Islet of Langerhans (tissue), 1 donor: ENCODE measurements around the gene ADD3.
A peak's percentile ranks its signal among the peaks of the same experiment; 100 is the strongest.

Experiments
- FAIRE-seq: peaks from one replicate; lab custom pipeline; 2011; peaks lifted over from hg19 to GRCh38; lab: Jason Lieb, UNC

ADD3 gene, protein sequence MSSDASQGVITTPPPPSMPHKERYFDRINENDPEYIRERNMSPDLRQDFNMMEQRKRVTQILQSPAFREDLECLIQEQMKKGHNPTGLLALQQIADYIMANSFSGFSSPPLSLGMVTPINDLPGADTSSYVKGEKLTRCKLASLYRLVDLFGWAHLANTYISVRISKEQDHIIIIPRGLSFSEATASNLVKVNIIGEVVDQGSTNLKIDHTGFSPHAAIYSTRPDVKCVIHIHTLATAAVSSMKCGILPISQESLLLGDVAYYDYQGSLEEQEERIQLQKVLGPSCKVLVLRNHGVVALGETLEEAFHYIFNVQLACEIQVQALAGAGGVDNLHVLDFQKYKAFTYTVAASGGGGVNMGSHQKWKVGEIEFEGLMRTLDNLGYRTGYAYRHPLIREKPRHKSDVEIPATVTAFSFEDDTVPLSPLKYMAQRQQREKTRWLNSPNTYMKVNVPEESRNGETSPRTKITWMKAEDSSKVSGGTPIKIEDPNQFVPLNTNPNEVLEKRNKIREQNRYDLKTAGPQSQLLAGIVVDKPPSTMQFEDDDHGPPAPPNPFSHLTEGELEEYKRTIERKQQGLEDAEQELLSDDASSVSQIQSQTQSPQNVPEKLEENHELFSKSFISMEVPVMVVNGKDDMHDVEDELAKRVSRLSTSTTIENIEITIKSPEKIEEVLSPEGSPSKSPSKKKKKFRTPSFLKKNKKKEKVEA

GRCh38 chr10:110007701-110008517 is at the start of gene ADD3:
ADD3 (plus strand) TSS chr10:110007984; CDS start chr10:110100654, 92,670 bp downstream.
- FAIRE-seq, result no peak

GRCh38 chr10:109958059-109958458 is 49.7 kb upstream of the ADD3 start:
- no peak for FAIRE-seq

GRCh38 chr10:109959259-109960145 is 48.3 kb upstream of the ADD3 start:
- FAIRE-seq, result no peak

- FAIRE-seq, result no peak
Measured at GRCh38 chr10:109960682-109961081, 47.1 kb upstream of the ADD3 start.

- no peak for FAIRE-seq
Measured at GRCh38 chr10:109961174-109962001, 46.4 kb upstream of the ADD3 start.

GRCh38 chr10:109962247-109962646 is 45.5 kb upstream of the ADD3 start:
- no peak for FAIRE-seq

GRCh38 chr10:109963439-109963838 is 44.3 kb upstream of the ADD3 start:
- FAIRE-seq, result no peak

- no peak for FAIRE-seq
Measured at GRCh38 chr10:109964318-109964717, 43.5 kb upstream of the ADD3 start.

- FAIRE-seq, result no peak
Measured at GRCh38 chr10:109966961-109967738, 40.6 kb upstream of the ADD3 start.

GRCh38 chr10:109967739-109968088 is 40.1 kb upstream of the ADD3 start:
- no peak for FAIRE-seq

- FAIRE-seq, result no peak
Measured at GRCh38 chr10:109968953-109969759, 38.6 kb upstream of the ADD3 start.

GRCh38 chr10:109969760-109970346 is 37.9 kb upstream of the ADD3 start:
- FAIRE-seq, result no peak

DNA sequence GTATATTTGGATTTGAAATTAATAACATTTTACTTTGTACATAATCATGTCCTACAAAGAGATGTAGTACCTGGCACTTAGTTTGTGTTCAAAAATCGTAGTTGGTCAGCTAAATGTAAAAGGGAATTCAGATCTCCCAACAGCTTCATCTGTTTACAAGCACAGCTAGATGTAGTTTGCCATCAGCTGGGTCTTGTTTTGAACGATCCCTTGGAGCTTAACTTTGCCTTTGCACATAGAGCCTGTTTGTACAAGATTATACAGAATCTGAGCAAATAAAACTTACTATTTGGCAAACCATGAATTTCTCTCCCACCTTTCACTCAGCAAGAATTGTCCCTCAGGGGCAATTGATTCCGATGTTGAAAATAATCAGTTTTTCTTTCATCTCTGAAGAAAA is 36.1 kb upstream of the ADD3 start:
- peak; percentile 70 for FAIRE-seq

DNA sequence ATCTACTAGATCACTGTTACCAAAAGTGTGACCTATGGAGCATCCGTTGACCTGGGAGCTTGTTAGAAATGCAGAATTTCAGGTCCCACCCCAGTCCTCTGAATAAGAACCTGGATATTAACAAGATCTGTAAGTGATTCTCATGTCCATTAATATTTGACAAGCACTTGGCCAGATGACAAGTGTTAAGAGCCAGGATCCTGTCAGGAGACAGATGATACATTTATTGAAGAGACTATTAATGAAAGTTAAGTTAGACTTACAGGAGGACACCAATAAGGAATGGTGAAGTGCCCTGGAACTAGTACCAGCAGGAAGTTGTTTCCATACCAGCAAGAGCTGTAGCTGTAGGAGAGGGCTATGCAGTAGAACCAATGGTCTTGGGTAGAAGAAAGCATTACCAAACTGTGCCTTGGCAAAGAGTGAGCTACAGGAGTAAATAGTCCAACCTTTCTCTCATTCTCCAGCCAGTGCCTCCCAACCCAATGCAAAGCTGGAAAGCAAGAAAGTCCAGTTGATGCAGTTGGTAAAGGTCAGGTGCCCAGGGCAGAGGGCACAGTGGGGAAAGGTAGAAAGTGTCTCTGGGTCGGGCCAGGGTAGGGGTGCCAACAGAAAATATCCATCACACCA is 35.3 kb upstream of the ADD3 start:
- FAIRE-seq, result no peak

DNA sequence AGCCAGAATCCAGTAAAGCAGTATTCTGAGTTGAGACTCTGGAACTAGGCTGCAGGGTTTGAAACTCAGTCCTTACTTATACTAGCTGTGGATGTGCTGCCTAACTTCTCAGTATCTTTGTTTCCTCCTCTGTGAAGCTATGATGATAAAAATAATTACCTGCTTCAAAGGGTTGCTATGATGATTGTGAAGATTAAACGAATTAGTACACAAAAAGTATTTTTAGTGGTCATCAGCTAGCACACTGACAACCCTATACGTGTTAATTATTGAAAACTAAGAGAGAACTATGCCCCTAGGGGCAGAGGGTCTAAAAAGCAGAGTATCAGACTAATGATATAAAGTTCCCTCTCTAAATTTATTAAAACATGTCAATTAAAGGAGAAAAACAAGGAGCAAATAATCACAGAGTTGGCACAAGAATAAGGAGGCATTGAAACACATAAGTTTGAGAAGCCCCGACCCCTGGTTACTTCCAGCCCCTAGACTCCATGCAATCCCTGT is 34.4 kb upstream of the ADD3 start:
- FAIRE-seq, result no peak

DNA sequence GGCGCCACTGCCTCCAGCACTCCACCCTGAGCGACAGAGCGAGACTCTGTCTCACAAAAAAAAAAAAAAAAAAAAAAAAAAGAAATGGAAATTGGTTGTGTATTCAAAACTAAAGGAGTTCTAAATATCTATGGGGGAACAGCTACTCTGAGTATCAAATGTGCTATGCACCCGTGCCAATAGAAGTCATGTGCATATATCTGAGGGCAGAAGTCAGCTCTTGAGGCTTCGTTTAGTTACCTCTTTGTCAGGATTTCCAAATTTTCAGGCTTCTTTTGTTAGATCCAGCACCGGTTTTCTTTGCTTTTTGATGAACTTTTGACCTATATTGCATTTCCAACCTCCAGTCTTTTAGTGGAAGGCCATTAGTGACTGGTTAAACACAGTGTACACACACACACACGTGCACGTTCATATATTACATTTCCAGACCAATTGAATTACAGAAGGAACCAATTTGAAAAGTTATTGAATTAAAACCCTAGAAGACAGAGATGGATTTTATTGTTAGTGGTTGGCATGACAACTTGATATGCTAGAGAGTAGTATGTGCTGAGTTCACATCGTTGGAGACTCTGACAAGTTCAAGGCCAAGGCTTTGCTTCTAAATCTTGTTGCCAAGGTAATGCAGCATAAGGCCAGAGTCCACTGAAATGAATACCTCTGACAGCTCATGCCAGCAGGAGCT is 33.1 kb upstream of the ADD3 start:
- FAIRE-seq, result peak; percentile 17
